Endothelial cell of hepatic sinusoid (primary cell): ENCODE data around the gene KISS1.

ENCODE experiments used
- in situ Hi-C: cut with HindIII; loops from 2 replicates; pipeline ENCODE4 v1.10.0; 2017; ENCODE audit warnings: low sequenced_read_pairs

Gene KISS1

GRCh38 chr1:204219971-204220616 is 23.8 kb upstream of the KISS1 start:
- in situ Hi-C loops: loop anchor here (5.0 kb wide), 2 partner anchors 58 to 147 kb away; no protein-coding TSS in a partner anchor

GRCh38 chr1:204218552-204218951 is 22.3 kb upstream of the KISS1 start:
- in situ Hi-C loops: loop anchor here (5.0 kb wide), 2 partner anchors 56 to 149 kb away; no protein-coding TSS in a partner anchor

GRCh38 chr1:204217648-204218000 is 21.3 kb upstream of the KISS1 start:
- in situ Hi-C loops: loop anchor here (5.0 kb wide), 2 partner anchors 55 to 150 kb away; no protein-coding TSS in a partner anchor

GRCh38 chr1:204216880-204217647 is 20.8 kb upstream of the KISS1 start:
- in situ Hi-C loops: loop anchor here (5.0 kb wide), 2 partner anchors 55 to 150 kb away; no protein-coding TSS in a partner anchor

- in situ Hi-C loops: loop anchor here (5.0 kb wide), 2 partner anchors 54 to 151 kb away; no protein-coding TSS in a partner anchor
These were observed 19.9 kb upstream of the KISS1 start for GRCh38 chr1:204216236-204216635.

- in situ Hi-C loops: no loop called here
These were observed 17.7 kb upstream of the KISS1 start, which contains the start of gene GOLT1A for GRCh38 chr1:204213668-204214662. TSS of gene GOLT1A (minus strand) at chr1:204213988. CDS start at chr1:204213906, 82 bp downstream.

- in situ Hi-C loops: no loop called here
These were observed 16.4 kb upstream of the KISS1 start for GRCh38 chr1:204212715-204213114.

GRCh38 chr1:204211046-204211445 is 14.8 kb upstream of the KISS1 start:
- in situ Hi-C loops: no loop called here

- in situ Hi-C loops: no loop called here
These were observed 10.9 kb upstream of the KISS1 start for GRCh38 chr1:204207136-204207616.

GRCh38 chr1:204206121-204206520 is 9.8 kb upstream of the KISS1 start:
- in situ Hi-C loops: no loop called here

- in situ Hi-C loops: no loop called here
These were observed 9.2 kb upstream of the KISS1 start for GRCh38 chr1:204205486-204205885.

- in situ Hi-C loops: no loop called here
These were observed 8.7 kb upstream of the KISS1 start for GRCh38 chr1:204204944-204205343.

GRCh38 chr1:204203206-204203767 is 7.0 kb upstream of the KISS1 start:
- in situ Hi-C loops: no loop called here

GRCh38 chr1:204202481-204202880 is 6.2 kb upstream of the KISS1 start:
- in situ Hi-C loops: no loop called here

GRCh38 chr1:204201348-204202040 is 5.2 kb upstream of the KISS1 start:
- in situ Hi-C loops: no loop called here

GRCh38 chr1:204199579-204199978 is 3.3 kb upstream of the KISS1 start:
- in situ Hi-C loops: no loop called here

- in situ Hi-C loops: no loop called here
These were observed 2.4 kb upstream of the KISS1 start for GRCh38 chr1:204198348-204199340.

- in situ Hi-C loops: no loop called here
These were observed 777 bp upstream of the KISS1 start for GRCh38 chr1:204197068-204197467.

- in situ Hi-C loops: no loop called here
These were observed 1.5 kb downstream of the KISS1 start for GRCh38 chr1:204194771-204195170.
